Fibroblast of villous mesenchyme (primary cell): ENCODE data around the gene BTNL8. TPM values are rescaled to one million over a fixed set of nuclear protein-coding genes. Genes with fewer than 3 reads are reported as not detected.

Experiments
- DNase-seq: peaks from one replicate; pipeline ENCODE4 v3.0.0-alpha.2; 2010; ENCODE audit warnings: low read depth
- H3K4me3 ChIP-seq: 2 replicates; pipeline ENCODE4 v1.5.1; 2011; ENCODE audit warnings: low read depth, mild to moderate bottlenecking, low read length
- total RNA-seq: library from RNA; depleted of rRNA; stranded (reverse); fragments of >200 nt; gene quantifications from 2 replicates; pipeline ENCODE4 v1.2.3, GENCODE V29; 2012
- TF ChIP-seq, protein P1 (sequence below): IDR thresholded peaks from 2 replicates; pipeline ENCODE4 v1.5.1; 2012; ENCODE audit warnings: low read depth, mild to moderate bottlenecking, low read length; ENCODE audit not compliant: insufficient read depth

The BTNL8 gene, protein sequence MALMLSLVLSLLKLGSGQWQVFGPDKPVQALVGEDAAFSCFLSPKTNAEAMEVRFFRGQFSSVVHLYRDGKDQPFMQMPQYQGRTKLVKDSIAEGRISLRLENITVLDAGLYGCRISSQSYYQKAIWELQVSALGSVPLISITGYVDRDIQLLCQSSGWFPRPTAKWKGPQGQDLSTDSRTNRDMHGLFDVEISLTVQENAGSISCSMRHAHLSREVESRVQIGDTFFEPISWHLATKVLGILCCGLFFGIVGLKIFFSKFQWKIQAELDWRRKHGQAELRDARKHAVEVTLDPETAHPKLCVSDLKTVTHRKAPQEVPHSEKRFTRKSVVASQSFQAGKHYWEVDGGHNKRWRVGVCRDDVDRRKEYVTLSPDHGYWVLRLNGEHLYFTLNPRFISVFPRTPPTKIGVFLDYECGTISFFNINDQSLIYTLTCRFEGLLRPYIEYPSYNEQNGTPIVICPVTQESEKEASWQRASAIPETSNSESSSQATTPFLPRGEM
- not detected in 2 replicates for total RNA-seq

DNA sequence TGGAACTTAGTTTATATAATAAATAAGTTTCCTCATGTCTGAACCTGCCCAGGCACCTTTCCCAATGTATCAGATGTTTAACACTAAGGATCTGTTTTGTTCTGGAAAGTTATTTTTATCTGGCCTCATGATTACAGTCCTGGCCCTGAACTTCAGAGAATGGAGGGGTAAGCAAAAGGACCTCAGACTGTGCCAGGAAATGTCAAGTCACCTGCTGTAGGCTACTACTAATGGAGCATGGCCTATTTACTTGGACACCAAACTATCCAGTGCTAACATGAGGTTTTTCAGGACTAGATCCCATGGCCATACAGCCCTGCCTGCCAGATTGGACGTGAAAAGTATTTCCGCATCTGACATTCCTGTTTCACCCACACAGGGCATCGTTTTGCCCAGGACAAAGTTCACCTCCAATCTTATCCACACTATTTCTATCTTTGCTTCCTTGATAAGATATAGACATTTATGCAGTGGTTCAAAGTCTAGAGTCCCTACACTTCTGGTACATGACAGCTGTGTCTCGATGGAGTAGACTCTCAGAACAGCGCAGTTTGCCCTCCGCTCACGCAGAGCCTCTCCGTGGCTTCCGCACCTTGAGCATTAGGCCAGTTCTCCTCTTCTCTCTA is at the start of gene BTNL8:
Gene BTNL8 (plus strand): TSS at position 539 of the 626 bp plus-strand sequence. CDS start 152 bp downstream, outside the sequence.
- TF ChIP-seq, protein P1, sequence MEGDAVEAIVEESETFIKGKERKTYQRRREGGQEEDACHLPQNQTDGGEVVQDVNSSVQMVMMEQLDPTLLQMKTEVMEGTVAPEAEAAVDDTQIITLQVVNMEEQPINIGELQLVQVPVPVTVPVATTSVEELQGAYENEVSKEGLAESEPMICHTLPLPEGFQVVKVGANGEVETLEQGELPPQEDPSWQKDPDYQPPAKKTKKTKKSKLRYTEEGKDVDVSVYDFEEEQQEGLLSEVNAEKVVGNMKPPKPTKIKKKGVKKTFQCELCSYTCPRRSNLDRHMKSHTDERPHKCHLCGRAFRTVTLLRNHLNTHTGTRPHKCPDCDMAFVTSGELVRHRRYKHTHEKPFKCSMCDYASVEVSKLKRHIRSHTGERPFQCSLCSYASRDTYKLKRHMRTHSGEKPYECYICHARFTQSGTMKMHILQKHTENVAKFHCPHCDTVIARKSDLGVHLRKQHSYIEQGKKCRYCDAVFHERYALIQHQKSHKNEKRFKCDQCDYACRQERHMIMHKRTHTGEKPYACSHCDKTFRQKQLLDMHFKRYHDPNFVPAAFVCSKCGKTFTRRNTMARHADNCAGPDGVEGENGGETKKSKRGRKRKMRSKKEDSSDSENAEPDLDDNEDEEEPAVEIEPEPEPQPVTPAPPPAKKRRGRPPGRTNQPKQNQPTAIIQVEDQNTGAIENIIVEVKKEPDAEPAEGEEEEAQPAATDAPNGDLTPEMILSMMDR, result no peak
- no peak for DNase-seq
- H3K4me3 ChIP-seq, result no peak within 1 kb of the TSS

DNA sequence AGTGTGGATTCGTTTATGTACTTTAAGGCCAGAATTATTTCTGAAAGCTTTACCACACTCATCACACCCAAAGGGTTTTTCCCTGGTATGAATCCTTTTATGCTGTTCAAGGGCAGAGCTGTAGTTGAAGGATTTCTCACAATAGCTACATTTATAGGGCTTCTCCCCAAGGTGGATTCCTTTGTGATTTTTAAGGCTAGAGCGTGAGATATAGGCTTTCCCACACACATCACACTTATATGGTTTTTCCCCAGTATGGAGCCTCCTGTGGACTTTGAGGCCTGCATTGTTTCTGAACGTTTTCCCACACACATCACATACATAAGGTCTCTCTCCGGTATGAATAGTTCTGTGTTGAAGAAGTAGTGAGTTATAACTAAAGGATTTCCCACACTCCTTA is 49.1 kb upstream of the BTNL8 start:
- TF ChIP-seq, protein P1, result no peak
- no peak overlapping the region for H3K4me3 ChIP-seq
- DNase-seq, result no peak

DNA sequence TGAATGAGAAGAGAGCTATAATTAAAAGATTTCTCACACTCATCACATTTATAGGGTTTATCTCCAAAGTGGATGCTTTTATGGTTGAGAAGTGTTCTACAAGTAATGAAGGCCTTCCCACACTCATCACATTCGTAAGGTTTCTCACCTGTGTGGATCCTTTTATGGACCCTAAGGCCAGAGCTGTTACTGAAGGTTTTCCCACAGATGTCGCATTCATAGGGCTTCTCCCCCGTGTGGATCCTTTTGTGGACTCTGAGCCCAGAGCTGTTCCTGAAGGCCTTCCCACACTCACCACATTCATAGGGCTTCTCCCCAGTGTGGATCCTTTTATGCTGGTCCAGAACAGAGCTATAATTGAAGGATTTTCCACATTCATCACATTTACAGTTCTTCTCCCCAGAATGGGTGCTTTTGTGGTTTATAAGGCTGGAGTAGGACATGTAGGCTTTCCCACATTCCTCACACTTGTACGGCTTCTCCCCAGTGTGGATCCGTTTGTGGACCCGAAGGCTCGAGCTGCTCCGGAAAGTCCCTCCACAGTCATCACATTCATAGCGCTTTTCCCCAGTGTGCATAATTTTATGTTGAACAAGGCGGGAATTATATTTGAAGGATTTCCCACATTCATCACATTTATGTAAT is 48.4 kb upstream of the BTNL8 start:
- no peak for DNase-seq
- no peak overlapping the region for H3K4me3 ChIP-seq
- TF ChIP-seq, protein P1, result no peak

DNA sequence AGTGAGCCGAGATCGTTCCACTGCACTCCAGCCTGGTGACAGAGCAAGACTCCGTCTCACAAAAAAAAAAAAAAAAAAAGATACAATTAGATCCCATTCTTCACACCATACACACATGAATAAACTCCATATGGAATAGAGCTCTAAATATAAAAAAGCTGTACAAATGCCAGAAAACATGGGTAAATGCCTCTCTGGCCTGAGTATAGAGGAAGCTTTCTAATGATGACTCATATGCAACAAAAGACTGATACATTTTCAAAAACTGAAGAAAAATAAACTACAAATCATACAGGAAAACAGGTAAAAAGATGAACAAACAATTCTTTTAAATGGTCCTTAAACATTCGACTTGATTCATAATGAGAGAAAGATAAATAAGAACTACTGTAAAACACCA is 46.5 kb upstream of the BTNL8 start:
- DNase-seq, result no peak
- TF ChIP-seq, protein P1, result no peak

DNA sequence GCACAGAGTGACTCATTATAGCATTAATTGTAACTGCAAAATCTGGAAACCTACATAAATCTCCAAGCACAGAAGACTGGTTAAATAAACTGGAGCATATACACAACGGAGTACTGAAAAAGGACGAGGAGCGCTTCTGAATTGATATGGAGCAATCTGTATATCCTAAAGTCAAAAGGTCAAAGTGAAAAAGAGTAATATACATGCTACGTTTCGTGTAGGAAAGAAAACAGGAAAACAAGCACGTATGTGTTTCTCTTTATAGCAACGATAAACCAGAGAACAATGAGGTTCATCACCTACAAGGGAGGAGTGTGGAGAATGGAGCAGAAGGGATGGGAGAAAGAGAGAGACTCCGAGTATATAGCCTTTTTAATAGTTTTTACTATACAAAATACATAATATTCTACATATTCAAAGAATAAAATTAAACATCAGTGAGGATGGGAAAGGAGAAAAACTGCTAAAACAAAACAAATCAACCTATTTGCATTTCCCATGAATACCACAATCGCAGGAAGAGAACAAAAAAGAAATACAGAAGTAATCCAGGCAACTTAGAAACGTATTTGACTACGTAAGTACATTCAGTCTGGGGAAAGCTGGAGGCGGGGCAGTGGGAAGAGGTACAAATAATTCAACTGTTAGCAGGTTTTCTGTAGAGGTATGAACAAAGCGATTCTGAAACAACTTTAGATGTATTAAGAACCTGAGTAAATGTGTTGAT is 45.7 kb upstream of the BTNL8 start:
- DNase-seq, result no peak
- TF ChIP-seq, protein P1, result no peak

More for the DNA sequence above, 46.5 kb upstream of the BTNL8 start:
- H3K4me3 ChIP-seq, result no peak overlapping the region

DNA sequence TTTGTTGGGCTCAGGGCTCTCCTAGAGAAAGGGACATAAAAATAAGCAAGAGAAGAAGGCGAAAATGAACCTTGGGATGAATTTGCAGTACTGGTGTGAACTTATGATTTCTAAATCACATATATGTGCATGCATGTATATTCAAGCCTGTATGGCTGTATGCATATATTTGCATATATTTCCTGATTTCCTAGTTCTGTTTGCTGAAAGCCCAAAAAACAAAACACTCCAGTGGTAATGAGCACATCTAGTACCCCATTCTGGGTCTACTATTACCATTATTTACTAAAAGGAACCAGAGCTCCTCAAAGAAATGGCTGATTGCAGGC is 45.1 kb upstream of the BTNL8 start:
- TF ChIP-seq, protein P1, result no peak
- H3K4me3 ChIP-seq, result no peak overlapping the region
- no peak for DNase-seq

More for the DNA sequence above, 45.7 kb upstream of the BTNL8 start:
- no peak overlapping the region for H3K4me3 ChIP-seq
